GM10266 (cell line): ENCODE measurements around the gene CD93.

Source experiments
- DNase-seq: peaks from one replicate; pipeline ENCODE4 v3.0.0; 2012; ENCODE audit errors: extremely low spot score
- CTCF ChIP-seq: IDR thresholded peaks from 2 replicates; pipeline ENCODE4 v1.5.1; 2012; ENCODE audit warnings: mild to moderate bottlenecking, low read depth; ENCODE audit not compliant: control insufficient read depth, insufficient read depth; ENCODE audit errors: missing control alignments

Gene CD93

GRCh38 chr20:23125159-23125558 lies 39.0 kb upstream of the CD93 start:
- no peak for DNase-seq
- TF ChIP-seq CTCF = no peak

- DNase-seq = no peak
- TF ChIP-seq CTCF = no peak
These were observed 37.8 kb upstream of the CD93 start for GRCh38 chr20:23123886-23124285.

- no peak for TF ChIP-seq CTCF
- DNase-seq = no peak
These were observed 36.9 kb upstream of the CD93 start for GRCh38 chr20:23122796-23123655.

GRCh38 chr20:23122321-23122720 lies 36.2 kb upstream of the CD93 start:
- no peak for DNase-seq
- no peak for TF ChIP-seq CTCF

- no peak for TF ChIP-seq CTCF
These were observed 35.7 kb upstream of the CD93 start for GRCh38 chr20:23121751-23122320.

GRCh38 chr20:23120936-23121750 lies 35.0 kb upstream of the CD93 start:
- no peak for DNase-seq
- TF ChIP-seq CTCF = no peak

More at GRCh38 chr20:23121751-23122320, 35.7 kb upstream of the CD93 start:
- DNase-seq = no peak

GRCh38 chr20:23120261-23120660 lies 34.1 kb upstream of the CD93 start:
- no peak for TF ChIP-seq CTCF
- no peak for DNase-seq
